GM23338 (cell line): ENCODE results near the gene MKNK2. TPM values are rescaled to one million over a fixed set of nuclear protein-coding genes. Genes with fewer than 3 reads are reported as not detected.

ENCODE experiments used
- ATAC-seq: fragments of 200-7000 bp; cut with Tn5 transposase; 3 replicates; pipeline ENCODE4 v1.9.1; 2020
- DNase-seq: peaks from one replicate; pipeline ENCODE4 v3.0.0-alpha.2; 2015; ENCODE audit warnings: low spot score
- H2AFZ ChIP-seq: fragments of 200-600 bp; sonication (generic); 2 replicates; pipeline ENCODE4 v1.8.0; 2016; ENCODE audit warnings: antibody characterized with exemption, mild to moderate bottlenecking, moderate library complexity
- H3F3A ChIP-seq: fragments of 200-600 bp; sonication (generic); replicated peaks from 2 replicates; pipeline ENCODE4 v1.8.0; 2017; ENCODE audit warnings: antibody characterized with exemption, mixed run types, low read depth
- H3K27ac ChIP-seq: fragments of 200-600 bp; sonication (generic); 2 replicates; pipeline ENCODE4 v1.6.1; 2016; ENCODE audit warnings: low read depth
- H3K27me3 ChIP-seq: fragments of 200-600 bp; sonication (generic); 2 replicates; pipeline ENCODE4 v1.8.0; 2016; ENCODE audit warnings: mild to moderate bottlenecking, mixed run types, moderate library complexity; ENCODE audit not compliant: insufficient read depth
- H3K36me3 ChIP-seq: fragments of 200-600 bp; sonication (generic); 2 replicates; pipeline ENCODE4 v1.8.0; 2016; ENCODE audit warnings: mild to moderate bottlenecking; ENCODE audit not compliant: insufficient read depth
- H3K4me1 ChIP-seq: fragments of 200-600 bp; sonication (generic); 2 replicates; pipeline ENCODE4 v1.8.0; 2016; ENCODE audit warnings: mild to moderate bottlenecking, moderate library complexity; ENCODE audit not compliant: insufficient read depth
- H3K4me2 ChIP-seq: fragments of 200-600 bp; sonication (generic); 2 replicates; pipeline ENCODE4 v1.7.1; 2017; ENCODE audit warnings: mixed run types
- H3K4me3 ChIP-seq: fragments of 200-600 bp; sonication (generic); 2 replicates; pipeline ENCODE4 v1.6.1; 2016; ENCODE audit warnings: mixed run types
- H3K79me2 ChIP-seq: fragments of 200-600 bp; sonication (generic); replicated peaks from 2 replicates; pipeline ENCODE4 v1.8.0; 2017; ENCODE audit warnings: mild to moderate bottlenecking; ENCODE audit not compliant: insufficient read depth
- H3K9me2 ChIP-seq: fragments of 200-600 bp; sonication (generic); 2 replicates; pipeline ENCODE4 v1.8.0; 2017; ENCODE audit not compliant: insufficient read depth
- H4K20me1 ChIP-seq: fragments of 200-600 bp; sonication (generic); replicated peaks from 2 replicates; pipeline ENCODE4 v1.8.0; 2017; ENCODE audit warnings: mild to moderate bottlenecking; ENCODE audit not compliant: insufficient read depth
- H3K27ac Mint-ChIP-seq: 2 replicates; pipeline ENCODE4 v1.8.0; 2020; ENCODE audit warnings: inconsistent platforms, mild to moderate bottlenecking, moderate library complexity, mixed read lengths
- H3K27me3 Mint-ChIP-seq: 3 replicates; pipeline ENCODE4 v1.8.0; 2022; ENCODE audit warnings: low read depth, mild to moderate bottlenecking, moderate library complexity, mixed read lengths, inconsistent platforms; ENCODE audit not compliant: insufficient read depth, poor library complexity
- H3K36me3 Mint-ChIP-seq: 3 replicates; pipeline ENCODE4 v1.8.0; 2021; ENCODE audit warnings: low read depth, mild to moderate bottlenecking, inconsistent platforms, moderate library complexity, mixed read lengths
- H3K4me1 Mint-ChIP-seq: 3 replicates; pipeline ENCODE4 v1.8.0; 2020; ENCODE audit warnings: mild to moderate bottlenecking, inconsistent platforms, mixed read lengths
- H3K4me3 Mint-ChIP-seq: 3 replicates; pipeline ENCODE4 v1.8.0; 2021; ENCODE audit warnings: moderate library complexity, mild to moderate bottlenecking, inconsistent platforms, mixed read lengths
- H3K9me3 Mint-ChIP-seq: 3 replicates; pipeline ENCODE4 v1.8.0; 2020; ENCODE audit warnings: moderate library complexity, mild to moderate bottlenecking, inconsistent platforms, mixed read lengths
- CTCF ChIP-seq, 2 experiments: fragments of 200-600 bp in 1 of 2; sonication (generic) in 1 of 2; conservative IDR thresholded peaks; 2 replicates each; pipeline versions ENCODE4 v1.5.1 to v1.6.1; 2016 to 2017; ENCODE audit warnings: antibody characterized with exemption in 2 of 2, low read depth in 2 of 2, mild to moderate bottlenecking in 2 of 2, moderate library complexity in 1 of 2
- REST ChIP-seq: IDR thresholded peaks from one replicate; pipeline ENCODE4 v1.6.1; 2018; ENCODE audit warnings: antibody characterized with exemption; ENCODE audit not compliant: unreplicated experiment
- ZNF114 ChIP-seq: fragments of 250-450 bp; sonication (Bioruptor Pico); IDR thresholded peaks from 2 replicates; pipeline ENCODE4 v1.5.0; 2020; ENCODE audit warnings: mild to moderate bottlenecking, moderate library complexity
- ZNF462 ChIP-seq: fragments of 250-450 bp; sonication (Bioruptor Pico); IDR thresholded peaks from 2 replicates; pipeline ENCODE4 v1.5.0; 2020; ENCODE audit warnings: mild to moderate bottlenecking, moderate library complexity
- polyA plus RNA-seq: library from polyadenylated mRNA; unstranded; fragments of >200 nt; fragmentation: Nextera tagmentation; extraction: Ambion mirVana; gene quantifications from 2 replicates; pipeline ENCODE4 v1.2.1, GENCODE V29; 2016
- total RNA-seq: library from RNA; depleted of rRNA; stranded (reverse); fragments of >200 nt; shearing (Covaris generic); gene quantifications from 2 replicates; pipeline ENCODE4 v1.2.3, GENCODE V29; 2014

Gene MKNK2
- total and polyA plus RNA-seq, 2 experiments from 2014 or later, result 71.0 to 159 TPM

- TF ChIP-seq ZNF462, result no peak
- no peak for TF ChIP-seq CTCF (conservative IDR thresholded peaks at IDR 0.05; ENCODE audit: low read depth in 2 of 2)
- no peak for TF ChIP-seq REST
- no peak for TF ChIP-seq ZNF114
- no peak overlapping the region for H2AFZ ChIP-seq
- H3K4me3 Mint-ChIP-seq, result 0 out of 3 replicates have a peak overlapping the region, but pooled peaks have one; percentile 9
- H3K4me1 Mint-ChIP-seq, result peaks cover 22% of the 10 kb centered on the region
- peaks cover 8% of the 10 kb centered on the region for H3K27me3 Mint-ChIP-seq
- no peaks in the 10 kb centered on the region for H3K79me2 ChIP-seq
- H3K27ac ChIP-seq, result no peak overlapping the region
- H3K9me2 ChIP-seq, result no peaks in the 10 kb centered on the region
- H3K36me3 Mint-ChIP-seq, result no peaks in the 10 kb centered on the region; the same call in 2 of the 3 replicates
- H3K4me2 ChIP-seq, result no peak overlapping the region
- peaks cover 13% of the 10 kb centered on the region; the same call in 1 of the 2 replicates for H3F3A ChIP-seq
- no peaks in the 10 kb centered on the region for H3K9me3 Mint-ChIP-seq
- H3K27ac Mint-ChIP-seq, result no peak overlapping the region
- no peaks in the 10 kb centered on the region for H3K27me3 ChIP-seq
- DNase-seq (no peak), ATAC-seq (no peak)
- H3K4me1 ChIP-seq, result peaks cover 21% of the 10 kb centered on the region
- no peaks in the 10 kb centered on the region for H4K20me1 ChIP-seq
- no peak overlapping the region for H3K4me3 ChIP-seq
- no peaks in the 10 kb centered on the region for H3K36me3 ChIP-seq
Observed at GRCh38 chr19:2063824-2064223, 12.8 kb upstream of the MKNK2 start.
